Stimulated activated naive CD8-positive, alpha-beta T cell treated with anti-CD3 and anti-CD28 coated beads, Interleukin-15, Interleukin-2, amounts not matched to agents 100 U/mL and 50 U/mL, for 24 hours (primary cell): Measurements from ENCODE around the gene RNF7.
A peak's percentile ranks its signal among the peaks of the same experiment; 100 is the strongest.
"Not testable (repeated sequence)": the region's sequence is repeated elsewhere in the genome, so short reads cannot be mapped to it uniquely, and the experiment has no call there.

Experiments
- ATAC-seq: fragments of 150-1000 bp; cut with Tn5 transposase; one replicate; pipeline ENCODE4 v1.10.0; 2021
- DNase-seq: peaks from one replicate; pipeline ENCODE4 v3.0.0; 2021

The RNF7 gene

DNA sequence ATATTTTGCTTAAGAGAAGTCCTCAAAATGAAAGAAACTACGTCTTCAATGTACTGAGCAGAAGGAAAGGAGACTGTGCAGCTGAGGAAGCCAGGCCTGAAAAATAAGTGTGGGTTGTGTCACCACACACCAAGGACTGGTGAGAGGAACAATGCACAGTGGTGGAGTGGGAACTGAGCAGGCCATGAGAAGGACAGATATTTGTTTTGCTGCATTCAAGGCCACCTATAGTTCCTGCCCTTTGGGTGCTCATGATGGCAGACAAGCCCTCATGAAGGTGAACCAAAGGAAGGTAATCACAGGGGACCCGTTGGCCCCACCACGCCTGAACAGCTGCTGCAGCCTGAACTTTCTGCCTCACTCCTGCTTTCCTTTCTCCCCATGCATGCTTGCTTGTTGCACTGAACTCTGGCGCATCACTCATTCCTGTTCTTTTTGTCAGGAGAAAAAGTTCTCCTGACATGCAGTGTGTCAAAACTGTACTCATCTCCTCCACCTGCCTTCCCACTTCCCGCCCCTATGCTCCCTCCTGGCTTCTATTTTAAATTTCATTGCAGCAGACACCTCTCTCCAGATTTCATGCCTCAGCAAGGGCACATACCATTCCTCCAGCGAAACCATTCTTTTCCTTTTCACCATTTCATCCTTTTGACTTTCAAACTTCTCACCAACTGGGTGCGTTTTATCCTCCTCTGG, 2.2 kb upstream of the RNF7 start:
- ATAC-seq (no peak), DNase-seq (no peak)

DNA sequence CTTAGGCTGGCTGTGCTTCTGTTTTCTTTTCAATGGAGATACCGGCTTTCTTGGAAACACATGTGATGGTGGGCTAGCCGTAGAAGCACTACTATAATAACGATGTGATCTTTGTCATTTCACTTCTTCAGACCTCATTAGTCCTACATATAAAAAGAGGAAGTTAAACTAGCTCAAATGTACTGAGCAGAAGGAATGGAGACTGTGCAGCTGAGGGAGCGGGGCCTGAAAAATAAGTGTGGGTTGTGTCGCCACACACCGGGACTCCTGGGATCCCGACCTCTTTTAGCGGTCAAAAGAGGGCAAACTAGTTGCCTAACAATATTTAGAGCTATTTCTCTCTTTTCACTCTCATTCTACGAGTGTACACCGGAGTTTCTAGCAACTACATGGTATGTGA, 1.0 kb upstream of the RNF7 start:
- ATAC-seq (no peak), DNase-seq (no peak)

DNA sequence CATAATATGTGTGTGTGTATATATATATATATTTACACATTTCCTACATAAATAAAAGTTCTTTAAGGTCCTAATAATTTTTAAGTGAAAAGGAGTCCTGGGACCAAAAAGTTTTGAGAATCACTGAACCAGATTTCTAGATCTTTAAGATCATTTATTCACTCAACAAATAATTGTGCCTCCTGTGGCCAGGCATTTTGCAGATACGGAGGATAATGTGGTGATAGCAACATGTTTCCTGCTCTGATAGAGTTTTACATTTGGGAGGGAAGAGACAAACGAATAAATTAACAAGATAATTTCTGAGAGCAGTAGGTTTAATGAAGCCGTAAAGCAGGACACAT, 448 bp upstream of the RNF7 start:
- no peak for ATAC-seq
- DNase-seq, result no peak

DNA sequence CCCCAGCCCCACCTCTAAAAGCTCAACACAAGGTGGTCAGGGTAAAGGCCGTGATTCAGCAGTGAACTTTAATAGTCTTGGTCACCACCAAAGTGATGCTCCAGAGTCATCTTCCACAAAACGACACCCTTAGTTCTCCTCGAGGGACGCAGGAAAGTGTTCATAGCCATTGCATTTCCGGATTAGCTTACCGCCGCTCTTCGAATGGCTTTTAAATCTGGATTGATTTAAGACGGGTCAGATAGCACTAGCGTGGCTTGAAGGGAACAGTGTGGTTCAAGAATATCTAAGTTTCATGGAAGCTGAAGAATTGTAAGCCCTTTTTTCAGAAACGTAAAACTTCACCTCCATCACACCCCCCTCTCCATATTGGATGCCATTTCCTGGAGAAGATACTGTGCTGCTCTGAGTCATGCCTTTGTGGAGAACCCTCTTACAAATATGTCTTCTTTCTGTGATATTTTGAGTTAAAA, 829 bp downstream of the RNF7 start:
- DNase-seq (peak; percentile 21), ATAC-seq (no peak)

DNA sequence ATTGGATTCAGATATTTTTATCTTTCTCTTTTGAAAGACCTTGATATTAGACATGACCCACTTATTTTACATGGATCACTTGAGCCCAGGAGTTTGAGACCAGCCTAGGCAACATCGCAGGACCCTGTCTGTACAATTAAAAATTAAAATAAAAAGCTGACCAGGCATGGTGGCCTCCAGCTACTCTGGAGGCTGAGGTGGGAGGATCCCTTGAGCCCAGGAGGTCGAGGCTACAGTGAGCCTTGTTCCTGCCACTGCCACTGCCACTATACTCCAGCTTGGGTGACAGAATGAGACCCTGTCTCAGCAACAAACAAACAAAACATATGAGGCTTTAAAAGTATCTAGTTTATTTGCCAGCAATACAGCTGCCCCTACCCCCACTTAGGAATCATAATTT, 1.6 kb downstream of the RNF7 start:
- no peak for DNase-seq
- no peak for ATAC-seq

DNA sequence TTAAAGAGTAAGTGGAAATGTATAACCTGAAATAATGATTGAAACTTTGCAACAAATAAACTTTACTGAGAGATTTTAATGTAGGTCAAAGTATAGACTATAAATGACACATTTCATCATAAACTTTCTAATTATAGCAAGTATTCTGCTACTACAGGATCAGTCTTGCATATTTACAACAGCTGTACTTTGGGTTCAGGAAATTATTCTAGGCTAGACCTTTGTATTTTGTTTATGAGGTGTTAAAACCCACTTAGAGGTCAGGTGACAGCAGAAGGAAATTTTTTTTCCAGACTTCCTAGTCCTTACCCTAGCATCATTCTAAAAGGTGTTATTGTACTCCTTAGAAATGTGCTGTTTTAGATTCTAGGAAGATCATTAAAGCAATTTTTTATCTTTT, 2.3 kb downstream of the RNF7 start:
- no peak for ATAC-seq
- no peak for DNase-seq

DNA sequence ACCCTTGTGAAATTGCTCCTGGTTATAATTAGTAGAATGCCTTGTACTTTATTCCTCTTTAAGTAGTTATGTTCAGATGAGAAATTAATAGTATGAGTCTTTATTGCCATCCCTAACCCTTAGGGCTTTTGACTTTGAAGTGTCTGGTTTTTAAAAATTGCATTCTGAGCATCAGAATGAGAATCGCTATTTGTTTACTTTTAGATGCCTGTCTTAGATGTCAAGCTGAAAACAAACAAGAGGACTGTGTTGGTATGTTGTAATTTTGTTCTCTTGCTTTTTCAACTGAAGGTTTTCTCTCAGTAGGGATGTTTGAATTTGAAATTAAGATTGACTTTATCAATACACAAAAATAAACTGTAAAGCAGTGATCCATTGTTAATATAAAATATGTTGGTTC, 5.2 kb downstream of the RNF7 start:
- ATAC-seq, result no peak

DNA sequence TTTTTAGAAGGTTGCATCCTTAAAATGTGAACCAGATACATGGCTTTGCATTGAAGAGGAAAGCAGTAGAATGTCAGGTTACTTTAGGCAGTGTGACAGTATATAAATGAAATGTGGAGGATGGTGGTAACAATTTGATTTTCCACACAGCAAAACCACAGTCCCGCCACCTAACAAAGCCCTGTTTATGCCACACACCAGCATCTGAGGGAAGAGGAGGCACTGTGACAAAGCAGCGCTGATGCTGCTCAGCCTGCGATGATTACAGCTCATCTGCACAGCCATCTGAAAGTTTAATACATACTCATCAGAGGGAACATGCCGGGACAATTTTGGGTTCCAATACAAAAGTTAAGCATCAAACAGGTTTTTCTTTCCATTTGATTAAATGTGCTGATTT, 8.9 kb downstream of the RNF7 start:
- DNase-seq (no peak), ATAC-seq (peak; percentile 61)

More for the DNA sequence above, 5.2 kb downstream of the RNF7 start:
- DNase-seq, result no peak

DNA sequence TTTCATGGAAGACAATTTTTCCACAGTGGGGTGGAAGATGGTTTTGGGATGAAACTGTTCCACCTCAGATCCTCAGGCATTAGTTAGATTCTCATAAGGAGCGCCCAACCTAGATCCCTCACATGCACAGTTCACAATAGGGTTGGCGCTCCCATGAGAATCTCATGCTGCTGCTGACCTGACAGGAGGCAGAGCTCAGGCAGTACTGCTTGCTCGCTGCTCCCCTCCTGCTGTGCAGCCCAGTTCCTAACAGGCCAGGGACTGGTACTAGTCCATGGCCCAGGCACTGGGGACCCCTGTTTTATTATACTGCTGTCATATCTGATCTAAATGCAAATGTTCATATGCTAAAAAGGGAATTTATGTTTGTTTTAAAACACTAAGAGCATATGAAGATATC, 15.3 kb downstream of the RNF7 start:
- ATAC-seq (no peak), DNase-seq (no peak)

DNA sequence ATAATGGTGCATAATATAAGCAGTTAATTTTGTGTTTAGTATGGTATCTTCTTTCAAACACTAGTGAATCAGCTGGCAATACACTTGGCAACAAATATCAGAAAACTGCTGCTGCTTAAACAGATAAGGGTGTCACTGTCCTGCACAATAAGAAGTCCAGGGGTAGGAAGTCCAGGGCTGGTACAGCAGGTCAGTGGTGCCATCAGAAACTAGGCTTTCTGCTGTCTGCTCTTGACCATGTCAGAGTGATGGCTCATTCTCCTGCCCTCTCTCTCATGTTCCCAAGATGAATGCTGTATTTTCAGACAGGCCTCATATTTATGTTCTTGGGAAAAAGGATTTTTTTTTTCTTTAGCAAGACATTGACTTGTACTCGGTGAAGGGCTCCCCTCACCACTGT, 15.9 kb downstream of the RNF7 start:
- ATAC-seq (no peak), DNase-seq (no peak)

DNA sequence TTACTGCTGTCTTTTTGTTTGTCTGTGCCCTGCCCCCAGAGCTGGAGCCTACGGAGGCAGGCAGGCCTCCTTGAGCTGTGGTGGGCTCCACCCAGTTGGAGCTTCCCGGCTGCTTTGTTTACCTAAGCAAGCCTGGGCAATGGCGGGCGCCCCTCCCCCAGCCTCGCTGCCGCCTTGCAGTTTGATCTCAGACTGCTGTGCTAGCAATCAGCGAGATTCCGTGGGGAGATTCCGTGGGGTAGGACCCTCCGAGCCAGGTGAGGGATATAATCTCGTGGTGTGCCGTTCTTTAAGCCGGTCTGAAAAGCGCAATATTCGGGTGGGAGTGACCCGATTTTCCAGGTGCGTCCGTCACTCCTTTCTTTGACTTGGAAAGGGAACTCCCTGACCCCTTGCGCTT, 24.5 kb downstream of the RNF7 start:
- ATAC-seq, DNase-seq: not testable (repeated sequence)

DNA sequence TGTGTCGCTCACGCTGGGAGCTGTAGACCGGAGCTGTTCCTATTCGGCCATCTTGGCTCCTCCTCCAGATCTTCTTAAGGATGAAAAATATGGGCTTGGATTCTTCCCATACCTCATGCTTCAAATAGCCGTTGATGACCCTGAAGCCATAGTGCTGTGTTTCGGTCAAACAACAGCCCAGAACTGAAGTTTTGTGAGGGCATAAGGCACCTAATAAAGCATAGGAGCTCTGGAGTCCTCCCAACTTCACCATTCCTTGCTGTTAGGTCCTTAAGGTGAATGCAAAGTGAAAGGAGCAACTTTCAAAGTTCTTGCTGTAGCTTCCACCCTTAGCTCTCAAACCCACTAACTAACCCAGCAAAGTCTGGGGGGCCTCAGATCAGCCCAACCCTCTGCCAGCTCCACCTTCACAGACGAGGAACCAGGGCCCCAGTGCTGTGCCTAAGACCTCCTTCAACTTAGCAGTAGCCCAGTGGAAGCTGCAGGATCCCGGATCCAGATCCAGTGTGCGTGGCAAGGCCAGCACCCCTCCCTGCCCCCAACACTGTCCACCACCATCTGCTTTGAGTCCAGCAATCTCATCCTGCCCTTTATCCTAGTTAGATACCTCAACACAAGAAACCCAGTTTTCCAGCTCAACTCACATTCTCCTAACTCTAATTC, 25.1 kb downstream of the RNF7 start, which contains the start of gene GRK7:
Gene GRK7 (plus strand): TSS at position 321 of the 663 bp plus-strand sequence. CDS start 14,877 bp downstream, outside the sequence.
- ATAC-seq, result no peak
- no peak for DNase-seq

DNA sequence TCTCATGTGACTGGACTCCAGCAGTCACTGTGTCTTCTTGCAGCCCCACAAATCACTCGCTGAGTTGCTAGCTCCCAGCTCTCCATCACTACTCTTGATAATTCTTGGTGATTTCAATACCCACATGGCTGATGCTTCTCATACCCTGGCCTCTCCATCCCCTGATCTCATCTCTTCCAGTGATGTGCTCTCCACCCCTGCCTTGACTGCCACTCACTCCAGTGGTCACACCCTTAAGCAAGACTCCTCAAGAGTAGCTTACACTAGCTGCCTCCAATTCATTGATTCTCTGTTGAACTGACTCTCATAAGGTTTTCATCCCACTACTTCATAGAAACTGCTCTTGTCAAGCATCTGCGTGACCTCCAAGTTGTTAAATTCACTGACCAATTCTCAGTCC, 25.9 kb downstream of the RNF7 start:
- ATAC-seq, result no peak
- no peak for DNase-seq

DNA sequence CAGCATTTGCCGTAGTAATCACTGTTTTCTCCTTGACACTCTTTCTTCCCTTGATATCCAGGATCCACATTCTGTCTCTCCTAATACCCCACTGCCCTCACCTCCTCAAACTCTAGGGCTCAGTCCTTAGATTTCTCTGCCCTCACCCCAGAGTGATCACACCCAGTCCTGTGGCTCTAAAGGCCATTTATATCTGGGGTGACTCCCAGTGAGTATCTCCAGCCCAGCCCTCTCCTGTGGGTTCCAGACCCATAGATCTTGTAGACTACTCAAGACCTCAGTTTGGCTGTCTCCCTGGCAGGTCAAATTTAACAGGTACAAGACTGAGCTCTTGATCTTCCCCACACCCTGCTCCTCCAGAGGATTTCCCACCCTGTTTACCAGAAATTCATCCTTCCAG, 26.4 kb downstream of the RNF7 start:
- ATAC-seq (no peak), DNase-seq (no peak)

DNA sequence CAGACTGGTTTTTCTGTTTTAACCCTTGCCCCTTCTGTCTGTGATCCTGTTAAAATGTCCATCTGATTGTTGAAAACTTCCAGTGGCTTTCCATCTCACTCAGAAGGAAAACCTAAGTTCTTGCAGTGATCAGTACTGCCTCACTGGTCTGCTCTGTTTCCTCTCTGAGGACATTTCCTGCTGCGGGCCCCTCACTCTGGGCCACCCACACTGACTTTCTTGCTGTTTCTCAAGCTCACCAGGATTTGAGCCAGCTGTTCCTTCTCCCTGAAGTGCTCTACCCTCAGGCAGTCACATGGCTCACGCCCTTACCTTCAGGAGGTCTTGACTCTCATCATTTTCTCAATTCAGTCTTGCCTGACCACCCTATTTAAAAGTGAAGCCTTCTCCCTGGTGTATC, 26.9 kb downstream of the RNF7 start:
- DNase-seq (no peak), ATAC-seq (no peak)

DNA sequence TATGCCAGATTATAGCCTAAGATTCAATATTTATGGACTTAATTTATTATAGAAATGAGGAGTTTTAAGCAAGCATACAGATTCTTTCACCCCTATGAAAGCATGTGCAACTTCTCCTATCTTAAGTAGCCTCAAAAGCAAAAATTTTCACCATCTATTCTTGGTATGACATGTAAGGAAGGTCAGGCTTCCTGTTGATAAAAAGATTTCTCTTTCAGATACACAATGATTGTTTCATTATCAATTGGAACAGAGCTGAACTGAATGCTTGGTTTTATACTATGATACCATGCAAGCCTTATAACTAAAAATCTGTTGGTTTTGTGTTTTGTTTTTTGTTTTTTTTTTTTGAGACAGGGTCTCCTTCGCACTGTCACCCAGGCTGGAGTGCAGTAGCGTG, 29.0 kb downstream of the RNF7 start:
- no peak for DNase-seq
- no peak for ATAC-seq

DNA sequence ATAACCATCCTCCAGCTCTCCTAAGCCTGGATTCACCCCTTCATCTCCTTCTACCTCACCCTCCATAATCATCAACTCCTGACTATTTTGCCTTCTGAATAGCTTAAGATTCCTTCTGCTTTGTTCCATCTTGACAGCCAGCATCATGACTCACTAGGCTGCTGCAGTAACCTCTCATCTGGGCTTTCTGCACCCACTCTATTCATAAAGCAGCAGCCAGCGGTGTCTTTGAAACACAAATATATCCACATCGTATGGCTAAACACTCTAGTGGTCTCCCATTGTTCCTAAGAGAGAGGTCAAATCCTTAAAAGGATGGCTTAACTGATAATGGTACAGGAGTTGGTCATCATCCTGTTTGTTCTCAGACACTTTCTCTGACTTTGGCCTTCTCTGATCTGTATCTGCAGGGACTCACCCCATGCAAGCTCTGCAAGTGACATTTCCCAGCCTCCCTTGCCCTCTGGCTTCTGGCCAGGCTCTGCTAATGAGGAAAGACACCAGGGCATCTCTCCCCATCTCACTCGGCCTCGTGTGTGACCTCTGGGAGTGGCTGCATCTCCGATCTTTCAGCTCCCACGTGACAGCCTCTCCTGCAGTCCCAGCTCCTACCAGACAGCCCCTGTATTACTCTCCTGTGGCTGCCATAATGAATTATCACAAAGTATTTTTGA, 31.3 kb downstream of the RNF7 start:
- DNase-seq, result no peak
- ATAC-seq, result no peak

DNA sequence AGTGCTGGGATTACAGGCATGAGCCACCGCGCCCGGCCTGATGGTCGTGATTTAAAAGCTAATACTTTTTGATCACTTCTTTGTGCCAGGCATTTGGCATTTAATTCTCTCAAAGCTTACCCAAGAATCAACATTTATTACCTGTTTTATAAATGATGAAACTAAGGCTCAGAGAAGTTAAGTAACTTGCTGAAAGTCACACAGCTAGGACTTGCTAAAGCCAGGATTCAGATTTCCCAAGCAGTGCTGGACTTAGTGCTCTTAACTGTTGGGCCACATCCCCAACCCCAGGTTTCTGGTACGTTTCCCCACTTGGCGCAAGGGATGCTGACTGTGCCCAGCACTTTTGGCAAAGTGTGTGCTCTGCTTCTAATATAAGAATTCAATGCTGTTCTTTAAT, 35.6 kb downstream of the RNF7 start:
- DNase-seq (no peak), ATAC-seq (no peak)

DNA sequence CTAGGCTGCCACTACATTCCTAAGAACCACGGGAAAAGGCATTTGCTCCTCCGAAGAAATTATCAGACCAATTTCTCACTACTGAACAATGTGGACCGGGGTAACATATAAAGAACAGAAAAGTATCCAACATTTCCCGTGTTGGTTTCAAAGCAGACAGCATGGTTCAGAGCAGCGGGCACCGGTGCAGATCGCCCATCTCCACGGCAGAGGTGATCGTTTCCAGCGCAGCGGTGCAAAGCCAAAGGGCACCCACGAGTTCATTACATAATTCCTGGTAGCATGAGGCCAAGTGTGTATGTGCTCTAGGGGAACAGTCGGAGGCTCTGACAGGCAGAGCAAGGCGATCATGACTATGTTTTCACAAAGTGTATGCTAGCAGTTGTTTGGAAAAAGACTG, 38.3 kb downstream of the RNF7 start:
- no peak for DNase-seq
- ATAC-seq, result no peak

DNA sequence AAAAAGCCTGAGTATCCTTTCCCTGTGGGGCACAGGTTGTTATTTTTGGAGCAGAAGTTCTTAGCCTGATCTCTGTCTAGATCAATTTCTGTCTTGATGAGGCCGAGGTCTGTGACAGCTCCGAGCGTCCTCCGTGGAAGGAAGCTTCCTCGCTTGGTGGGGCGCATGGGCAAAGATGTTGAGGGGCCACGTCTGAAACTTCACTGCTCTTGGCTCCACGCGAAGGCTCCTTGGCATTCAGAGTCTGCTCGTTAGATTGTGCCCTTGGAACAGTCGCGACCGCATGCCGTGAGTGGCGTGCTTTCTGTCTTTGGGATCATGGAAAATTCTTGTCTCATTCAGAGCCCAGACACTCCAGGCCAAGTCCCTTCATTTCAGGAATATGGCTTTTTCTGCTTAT, 38.8 kb downstream of the RNF7 start:
- DNase-seq (no peak), ATAC-seq (no peak)

DNA sequence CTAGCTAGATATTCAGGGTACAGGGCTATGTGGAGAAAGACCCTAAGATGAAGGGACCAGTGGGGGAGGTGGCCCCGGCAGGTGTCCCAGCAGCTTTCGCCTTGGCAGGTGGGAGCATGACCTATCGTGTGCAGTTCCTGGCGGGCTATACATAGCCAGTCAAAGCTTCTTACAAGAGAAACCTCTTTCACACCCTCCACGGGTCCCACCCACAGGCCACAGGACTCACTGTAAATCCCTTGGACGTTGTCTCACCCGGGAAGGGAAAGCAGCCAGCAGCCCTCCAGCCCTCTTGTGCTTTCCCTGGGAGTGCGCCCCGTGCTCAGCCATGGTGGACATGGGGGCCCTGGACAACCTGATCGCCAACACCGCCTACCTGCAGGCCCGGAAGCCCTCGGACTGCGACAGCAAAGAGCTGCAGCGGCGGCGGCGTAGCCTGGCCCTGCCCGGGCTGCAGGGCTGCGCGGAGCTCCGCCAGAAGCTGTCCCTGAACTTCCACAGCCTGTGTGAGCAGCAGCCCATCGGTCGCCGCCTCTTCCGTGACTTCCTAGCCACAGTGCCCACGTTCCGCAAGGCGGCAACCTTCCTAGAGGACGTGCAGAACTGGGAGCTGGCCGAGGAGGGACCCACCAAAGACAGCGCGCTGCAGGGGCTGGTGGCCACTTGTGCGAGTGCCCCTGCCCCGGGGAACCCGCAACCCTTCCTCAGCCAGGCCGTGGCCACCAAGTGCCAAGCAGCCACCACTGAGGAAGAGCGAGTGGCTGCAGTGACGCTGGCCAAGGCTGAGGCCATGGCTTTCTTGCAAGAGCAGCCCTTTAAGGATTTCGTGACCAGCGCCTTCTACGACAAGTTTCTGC, 40.1 kb downstream of the RNF7 start:
- ATAC-seq (no peak), DNase-seq (no peak)

DNA sequence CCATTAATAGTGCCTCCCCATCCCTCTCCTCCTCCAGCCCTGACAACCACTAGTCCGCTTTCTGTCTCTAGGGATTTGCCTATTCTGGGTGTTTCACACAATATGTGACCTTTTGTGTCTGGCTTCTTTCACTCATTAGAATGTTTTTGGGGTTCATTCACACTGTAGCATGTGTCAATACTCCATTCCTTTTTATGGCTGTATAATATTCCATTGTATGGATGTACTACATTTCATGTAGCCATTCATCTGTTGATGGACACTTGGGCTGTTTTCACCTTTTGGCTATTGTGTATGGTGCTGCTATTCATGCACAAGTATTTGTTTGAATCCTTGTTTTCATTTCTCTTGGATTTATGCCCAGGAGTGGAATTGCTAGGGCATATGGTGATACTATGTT, 41.6 kb downstream of the RNF7 start:
- ATAC-seq (no peak), DNase-seq (no peak)
